A549 (cell line): Measurements from ENCODE around the gene C3orf70. TPM values are rescaled to one million over a fixed set of nuclear protein-coding genes. Genes with fewer than 3 reads are reported as not detected.

Experiments used
- ATAC-seq, 2 experiments: fragments of 200-7000 bp in 1 of 2; fragments of >200 bp in 1 of 2; cut with Nextera tagmentation in 1 of 2; cut with Tn5 transposase in 1 of 2; 3 replicates each; pipeline versions ENCODE4 v1.8.0 to v1.9.1; 2018 to 2020; ENCODE audit warnings: mild to moderate bottlenecking in 1 of 2, moderate library complexity in 1 of 2
- CTCF ChIA-PET: fragments of 300-600 bp; sonication (Branson Sonifier 250); formaldehyde crosslinking; extraction: SDS; loops from one replicate; lab custom pipeline; 2021; ENCODE audit warnings: antibody characterized with exemption, inconsistent platforms; lab: Yijun Ruan, JAX
- POLR2A ChIA-PET: fragments of 350-600 bp; formaldehyde crosslinking; extraction: SDS; loops from one replicate; lab custom pipeline; 2021; ENCODE audit warnings: antibody characterized with exemption, inconsistent platforms; lab: Yijun Ruan, JAX
- DNase-seq, 2 experiments: peaks; one replicate each; pipeline versions ENCODE4 v3.0.0 to v3.0.0-alpha.2; 2011 to 2016; ENCODE audit warnings: low read depth in 1 of 2, low spot score in 1 of 2
- FAIRE-seq: peaks from 2 replicates; lab custom pipeline; 2011; peaks lifted over from hg19 to GRCh38; lab: Jason Lieb, UNC
- H3K27ac ChIP-seq, 2 experiments: fragments of >200 bp; sonication (Bioruptor Twin); formaldehyde crosslinking; 3 replicates each; pipeline ENCODE4 v1.5.1; 2016 to 2017
- H3K4me1 ChIP-seq: fragments of >200 bp; sonication (Bioruptor Twin); formaldehyde crosslinking; 3 replicates; pipeline ENCODE4 v1.6.1; 2016
- H3K4me2 ChIP-seq: fragments of >200 bp; sonication (Bioruptor Twin); formaldehyde crosslinking; 3 replicates; pipeline ENCODE4 v1.6.1; 2016
- H3K4me3 ChIP-seq: fragments of >200 bp; sonication (Bioruptor Twin); formaldehyde crosslinking; 3 replicates; pipeline ENCODE4 v1.5.1; 2016
- H3K9me3 ChIP-seq: fragments of >200 bp; sonication (Bioruptor Twin); formaldehyde crosslinking; 3 replicates; pipeline ENCODE4 v1.6.1; 2016
- ATOH8 ChIP-seq: fragments of 250-450 bp; sonication (Bioruptor Pico); IDR thresholded peaks from 2 replicates; pipeline ENCODE4 v1.5.0; 2020; ENCODE audit warnings: low read depth, mild to moderate bottlenecking, moderate library complexity
- CEBPB ChIP-seq, 2 experiments: fragments of >200 bp in 1 of 2; sonication (Bioruptor Twin) in 1 of 2; formaldehyde crosslinking in 1 of 2; IDR thresholded peaks; 2 replicates each; pipeline ENCODE4 v1.6.1; 2012 to 2016
- CHD2 ChIP-seq: fragments of 150-350 bp; IDR thresholded peaks from 2 replicates; pipeline ENCODE4 v1.6.1; 2014; ENCODE audit warnings: low read length; ENCODE audit not compliant: partially characterized antibody
- EHF ChIP-seq: fragments of 250-450 bp; sonication (Bioruptor Pico); IDR thresholded peaks from 2 replicates; pipeline ENCODE4 v1.5.0; 2020; ENCODE audit warnings: mild to moderate bottlenecking
- EHMT2 ChIP-seq: fragments of 200-600 bp; sonication (generic); IDR thresholded peaks from 2 replicates; pipeline ENCODE4 v1.6.1; 2016; ENCODE audit warnings: antibody characterized with exemption, low read depth, mild to moderate bottlenecking, moderate library complexity
- EP300 ChIP-seq, 2 experiments: fragments of >200 bp; sonication (Bioruptor Twin); formaldehyde crosslinking; IDR thresholded peaks; 2 replicates in 1 of 2; 3 replicates in 1 of 2; pipeline ENCODE4 v1.6.1; 2016 to 2017
- ESRRA ChIP-seq: fragments of 150-350 bp; IDR thresholded peaks from 2 replicates; pipeline ENCODE4 v1.6.1; 2014; ENCODE audit warnings: mild to moderate bottlenecking, low read length, borderline replicate concordance
- FOSL2 ChIP-seq, 2 experiments: fragments of 450-650 bp in 1 of 2; fragments of >200 bp in 1 of 2; sonication (Bioruptor Twin) in 1 of 2; formaldehyde crosslinking; IDR thresholded peaks; 2 replicates each; pipeline versions ENCODE4 v1.5.0 to v1.6.1; 2016 to 2020; ENCODE audit warnings: mild to moderate bottlenecking in 1 of 2, moderate library complexity in 1 of 2
- HMGXB4 ChIP-seq: fragments of 250-450 bp; sonication (Bioruptor Pico); IDR thresholded peaks from 2 replicates; pipeline ENCODE4 v1.5.0; 2021; ENCODE audit warnings: mild to moderate bottlenecking, moderate library complexity, borderline replicate concordance
- JUN ChIP-seq, 2 experiments: fragments of >200 bp; sonication (Bioruptor Twin); formaldehyde crosslinking; IDR thresholded peaks; 2 replicates in 1 of 2; 3 replicates in 1 of 2; pipeline ENCODE4 v1.6.1; 2016 to 2017
- JUNB ChIP-seq: fragments of >200 bp; sonication (Bioruptor Twin); formaldehyde crosslinking; IDR thresholded peaks from 2 replicates; pipeline ENCODE4 v1.6.1; 2016
- KDM5A ChIP-seq: fragments of 200-600 bp; sonication (generic); IDR thresholded peaks from 2 replicates; pipeline ENCODE4 v1.6.1; 2016; ENCODE audit warnings: antibody characterized with exemption, mild to moderate bottlenecking
- MAFK ChIP-seq: fragments of 450-650 bp; IDR thresholded peaks from 2 replicates; pipeline ENCODE4 v1.6.1; 2014; ENCODE audit not compliant: partially characterized antibody
- MAZ ChIP-seq: fragments of 150-350 bp; IDR thresholded peaks from 2 replicates; pipeline ENCODE4 v1.6.1; 2014; ENCODE audit warnings: antibody characterized with exemption, low read depth, low read length, borderline replicate concordance
- MYC ChIP-seq: IDR thresholded peaks from 2 replicates; pipeline ENCODE4 v1.6.1; 2012; ENCODE audit warnings: mild to moderate bottlenecking, inconsistent platforms, low read length, improper control_type of control experiment, borderline replicate concordance
- PBX3 ChIP-seq: IDR thresholded peaks from 2 replicates; pipeline ENCODE4 v1.6.1; 2012
- POLR2A ChIP-seq: IDR thresholded peaks from 2 replicates; pipeline ENCODE4 v1.6.1; 2012; ENCODE audit warnings: mild to moderate bottlenecking, low read length
- POLR2AphosphoS2 ChIP-seq: conservative IDR thresholded peaks from 2 replicates; pipeline ENCODE4 v1.6.1; 2012; ENCODE audit warnings: low read length, improper control_type of control experiment, inconsistent platforms
- RAD21 ChIP-seq, 2 experiments: fragments of >200 bp in 1 of 2; sonication (Bioruptor Twin) in 1 of 2; formaldehyde crosslinking in 1 of 2; IDR thresholded peaks in 1 of 2; conservative IDR thresholded peaks in 1 of 2; 2 replicates in 1 of 2; 3 replicates in 1 of 2; pipeline ENCODE4 v1.6.1; 2012 to 2018; ENCODE audit warnings: inconsistent platforms in 1 of 2
- RARB ChIP-seq: fragments of 250-450 bp; sonication (Bioruptor Pico); IDR thresholded peaks from 2 replicates; pipeline ENCODE4 v1.8.0; 2021; ENCODE audit warnings: mild to moderate bottlenecking, moderate library complexity
- RCOR1 ChIP-seq: fragments of 150-350 bp; IDR thresholded peaks from 2 replicates; pipeline ENCODE4 v1.6.1; 2014; ENCODE audit warnings: antibody characterized with exemption, low read length, low read depth
- SMC3 ChIP-seq: fragments of >200 bp; sonication (Bioruptor Twin); formaldehyde crosslinking; IDR thresholded peaks from 3 replicates; pipeline ENCODE4 v1.6.1; 2018; ENCODE audit warnings: inconsistent platforms
- SREBF2 ChIP-seq: fragments of 450-650 bp; IDR thresholded peaks from 2 replicates; pipeline ENCODE4 v1.6.1; 2014; ENCODE audit warnings: mild to moderate bottlenecking, moderate library complexity
- ZFP36 ChIP-seq: fragments of 450-650 bp; IDR thresholded peaks from 2 replicates; pipeline ENCODE4 v1.6.1; 2014; ENCODE audit warnings: borderline replicate concordance; ENCODE audit not compliant: partially characterized antibody
- ZNF302 ChIP-seq: fragments of 250-450 bp; sonication (Bioruptor Pico); IDR thresholded peaks from 2 replicates; pipeline ENCODE4 v1.9.0; 2021; ENCODE audit warnings: inconsistent platforms, mild to moderate bottlenecking, moderate library complexity
- WGBS: methylation state at CpG from one replicate; pipeline ENCODE4 v1.1.6; 2017; ENCODE audit errors: missing lambda C conversion rate; 5-methylcytosine and 5-hydroxymethylcytosine counted together
- polyA plus RNA-seq, 4 experiments: library from polyadenylated mRNA; depleted of rRNA in 3 of 4; stranded (reverse); fragments of >200 nt; fragmentation: RNase III in 1 of 4; extraction: RNeasy Plus Mini Kit Qiagen cat#74134 plus additional on column Dnase treatment in 1 of 4; gene quantifications; 2 replicates in 3 of 4; 3 replicates in 1 of 4; pipeline ENCODE4 v1.2.3, GENCODE V29; 2011 to 2017

C3orf70 gene
- polyA plus RNA-seq, 2 of the 4 experiments (the other 2 are of a cell fraction): 0.01 TPM; not detected in 1

- peaks cover 10% of the 10 kb centered on the region; the same call in 1 of the 3 replicates for H3K4me1 ChIP-seq
- H3K4me3 ChIP-seq: no peak overlapping the region
- POLR2A ChIA-PET: no interaction called here
- H3K4me2 ChIP-seq: no peak overlapping the region
- H3K27ac ChIP-seq: no peak overlapping the region
- CTCF ChIA-PET: no interaction called here
- 63% methylated on average over 5 of the region's 5 CpGs for WGBS
- TF ChIP-seq EHF (CRISPR knock-in tag) (no peak), KDM5A (no peak), PBX3 (no peak), ZFP36 (no peak), RCOR1 (no peak), JUN (IDR thresholded peaks at IDR 0.05) (no peak), FOSL2 (IDR thresholded peaks at IDR 0.05) (no peak), FOSL2 (CRISPR knock-in tag; IDR thresholded peaks at IDR 0.05) (no peak), HMGXB4 (no peak), MAZ (no peak), SMC3 (no peak), ATOH8 (CRISPR knock-in tag) (no peak), POLR2A (no peak), RARB (no peak), ESRRA (no peak), EP300 (IDR thresholded peaks at IDR 0.05) (no peak), RAD21 (conservative IDR thresholded peaks at IDR 0.05 in 1 of 2, IDR thresholded peaks at IDR 0.05 in 1 of 2) (no peak)
- no peak for FAIRE-seq
- no peak for ATAC-seq
- no peak for DNase-seq
- H3K9me3 ChIP-seq: no peaks in the 10 kb centered on the region
These were observed 2.8 kb upstream of the C3orf70 start for GRCh38 chr3:185155678-185156077.

DNA sequence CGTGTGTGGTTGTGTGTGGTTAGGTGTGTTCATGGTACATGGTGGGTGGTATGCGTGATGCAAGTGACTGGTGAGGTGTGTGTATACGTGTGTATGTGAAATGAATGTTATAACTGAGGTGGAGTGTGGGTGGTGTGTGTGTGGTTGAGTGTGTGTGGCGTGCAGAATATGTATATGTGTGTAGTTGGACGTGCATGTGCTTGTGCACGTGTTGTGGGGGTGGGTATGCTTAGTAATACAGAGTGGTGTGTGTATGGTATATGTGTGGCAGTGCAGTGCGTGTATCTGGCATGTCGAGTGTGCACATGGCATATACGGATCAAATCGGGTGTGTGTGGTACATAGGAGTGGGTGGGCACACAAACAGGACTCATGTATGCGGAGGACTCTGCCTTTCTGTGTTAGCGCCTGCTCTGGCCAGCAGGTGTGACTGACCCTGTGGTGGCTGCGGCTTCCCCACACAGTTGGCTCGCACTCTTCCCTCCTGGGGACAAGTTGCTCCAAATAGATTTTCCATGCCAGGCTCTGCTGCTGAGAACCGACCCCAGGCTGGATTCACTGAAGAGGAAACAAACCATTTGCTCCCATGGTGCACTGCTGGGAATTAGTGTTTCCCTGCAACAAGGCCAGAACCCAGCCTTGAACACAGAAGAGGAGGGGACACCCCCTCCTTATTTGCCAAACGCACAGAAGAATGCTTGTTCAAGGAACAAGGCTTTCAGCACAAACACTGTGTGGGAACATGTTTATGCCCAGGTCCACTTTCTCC lies 1.2 kb upstream of the C3orf70 start:
- H3K4me1 ChIP-seq: peaks cover 10% of the 10 kb centered on the region; the same call in 1 of the 3 replicates
- whole genome bisulfite sequencing: 85% methylated on average over 13 of the region's 16 CpGs
- H3K9me3 ChIP-seq: no peaks in the 10 kb centered on the region
- H3K4me2 ChIP-seq: no peak overlapping the region; the same call in 2 of the 3 replicates
- H3K27ac ChIP-seq: no peak overlapping the region
- no peak for DNase-seq
- no peak for TF ChIP-seq POLR2AphosphoS2
- no peak for TF ChIP-seq RCOR1
- TF ChIP-seq ATOH8 (CRISPR knock-in tag): no peak
- no peak for TF ChIP-seq MYC
- TF ChIP-seq RAD21 (conservative IDR thresholded peaks at IDR 0.05 in 1 of 2, IDR thresholded peaks at IDR 0.05 in 1 of 2): no peak
- TF ChIP-seq EHMT2: no peak
- no peak for TF ChIP-seq CHD2
- TF ChIP-seq MAFK: no peak
- no peak for TF ChIP-seq EHF (CRISPR knock-in tag)
- TF ChIP-seq ZNF302 (CRISPR knock-in tag): no peak
- TF ChIP-seq CEBPB (IDR thresholded peaks at IDR 0.05): no peak
- no peak for TF ChIP-seq ESRRA
- no peak for TF ChIP-seq JUNB
- TF ChIP-seq SREBF2: no peak
- CTCF ChIA-PET: no interaction called here
- no peak for FAIRE-seq
- ATAC-seq: no peak
- H3K4me3 ChIP-seq: no peak overlapping the region
- POLR2A ChIA-PET: no interaction called here
